Activated CD8-positive, alpha-beta memory T cell treated with anti-CD3 and anti-CD28 coated beads for 1 hour (primary cell): Measurements from ENCODE around the gene DEF6.
"Not testable (repeated sequence)": the region's sequence is repeated elsewhere in the genome, so short reads cannot be mapped to it uniquely, and the experiment has no call there.

Source experiments
- DNase-seq, 2 donors: peaks; one replicate each; pipeline ENCODE4 v3.0.0-alpha.2; 2020; ENCODE audit warnings: low read depth in 1 of 2; ENCODE audit errors: extremely low read depth in 1 of 2

The DEF6 gene

DNA sequence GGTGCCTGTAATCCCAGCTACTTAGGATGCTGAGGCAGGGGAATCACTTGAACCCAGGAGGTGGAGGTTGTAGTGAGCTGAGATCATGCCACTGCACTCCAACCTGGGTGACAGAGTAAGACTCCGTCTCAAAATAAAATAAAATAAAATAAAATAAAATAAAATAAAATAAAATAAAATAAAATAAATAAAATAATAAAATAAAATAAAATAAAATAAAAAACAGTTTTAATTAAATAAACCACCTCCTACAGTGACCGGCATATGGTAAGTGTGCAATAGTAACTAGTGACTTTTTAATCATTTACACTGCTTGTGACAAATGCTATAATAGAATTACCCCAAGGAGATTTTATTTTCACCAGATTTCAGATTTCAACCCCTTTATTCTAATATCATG, 10.9 kb downstream of the DEF6 start:
- not testable (repeated sequence) for DNase-seq

DNA sequence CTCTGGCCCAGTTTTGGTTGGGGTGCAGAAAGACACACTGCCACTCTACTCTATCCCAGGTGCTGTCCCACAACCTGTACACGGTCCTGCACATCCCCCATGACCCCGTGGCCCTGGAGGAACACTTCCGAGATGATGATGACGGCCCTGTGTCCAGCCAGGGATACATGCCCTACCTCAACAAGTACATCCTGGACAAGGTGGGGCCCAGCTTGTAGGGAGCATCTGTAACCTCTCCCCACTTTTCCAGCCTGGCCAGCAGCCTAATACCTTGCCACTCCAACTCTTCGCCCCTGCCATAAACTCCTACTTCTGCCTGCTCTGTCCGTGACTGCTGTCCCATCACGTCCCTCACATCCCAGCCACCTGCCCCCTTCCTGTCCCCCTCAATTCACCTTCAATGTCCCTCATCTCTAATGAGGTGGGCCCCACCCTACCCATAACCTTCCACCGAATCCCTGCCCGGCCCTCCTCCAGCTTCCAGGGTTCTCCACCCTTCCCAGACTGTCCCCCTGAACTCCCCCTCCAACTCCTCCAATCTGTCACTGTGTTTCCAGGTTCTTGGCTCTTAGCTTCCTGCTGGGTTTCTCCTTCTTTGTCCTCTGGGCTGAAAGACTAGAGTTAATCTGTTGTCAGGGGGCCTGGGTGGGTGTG, 12.1 kb downstream of the DEF6 start:
- no peak for DNase-seq

DNA sequence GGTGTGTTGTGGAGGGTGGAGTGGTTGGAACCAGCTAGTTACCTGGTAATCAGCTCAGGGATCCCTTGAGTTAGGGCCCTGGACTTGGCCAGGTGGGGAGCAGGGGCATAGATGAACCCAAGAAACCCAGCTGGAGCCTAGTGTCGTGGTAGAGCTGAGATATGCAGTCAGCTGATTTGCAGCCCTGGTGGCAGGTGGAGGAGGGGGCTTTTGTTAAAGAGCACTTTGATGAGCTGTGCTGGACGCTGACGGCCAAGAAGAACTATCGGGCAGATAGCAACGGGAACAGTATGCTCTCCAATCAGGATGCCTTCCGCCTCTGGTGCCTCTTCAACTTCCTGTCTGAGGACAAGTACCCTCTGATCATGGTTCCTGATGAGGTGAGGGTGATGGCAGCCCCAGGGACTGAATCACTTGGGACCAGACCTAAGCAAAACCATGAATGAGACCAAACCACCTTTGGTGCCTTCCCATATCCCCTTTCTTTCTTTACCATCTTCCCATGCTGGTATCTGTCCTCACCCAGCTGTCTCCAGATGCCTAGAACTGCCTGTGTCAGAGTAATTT, 12.7 kb downstream of the DEF6 start:
- no peak for DNase-seq

DNA sequence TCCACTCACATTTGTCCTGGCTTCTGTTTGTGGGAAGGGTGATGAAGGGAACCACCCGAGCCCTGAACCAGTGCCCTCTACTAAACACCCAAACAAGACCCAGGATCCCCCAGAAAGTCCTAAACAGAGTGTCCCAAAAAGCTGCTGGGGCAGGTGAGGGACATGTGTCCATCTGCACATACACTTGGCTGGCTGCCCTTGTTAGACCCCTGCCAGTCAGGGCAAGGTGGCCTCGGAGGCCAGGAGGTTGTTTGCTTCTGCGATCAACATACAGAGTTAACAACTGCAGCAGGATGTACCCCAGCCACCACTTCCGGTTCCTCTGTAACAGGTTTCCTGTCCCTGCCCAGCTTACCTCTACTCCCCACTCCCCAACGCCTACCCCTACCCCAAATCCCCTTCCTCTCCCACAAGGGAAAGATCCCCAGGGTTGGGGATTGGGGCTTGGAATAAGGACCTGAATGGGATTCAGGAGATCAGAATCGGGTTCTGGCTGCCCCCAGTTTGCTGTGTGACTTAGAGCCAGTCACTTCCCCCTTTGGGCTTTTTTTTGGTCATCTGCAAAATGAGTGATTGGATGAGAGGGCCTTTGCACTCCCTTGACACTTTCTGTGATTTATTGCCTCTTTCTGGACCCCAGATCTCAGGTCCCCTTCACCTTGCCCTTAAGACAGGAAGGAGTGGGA, 13.9 kb downstream of the DEF6 start:
- peak in 1 of 2 donors; percentile 33 for DNase-seq

DNA sequence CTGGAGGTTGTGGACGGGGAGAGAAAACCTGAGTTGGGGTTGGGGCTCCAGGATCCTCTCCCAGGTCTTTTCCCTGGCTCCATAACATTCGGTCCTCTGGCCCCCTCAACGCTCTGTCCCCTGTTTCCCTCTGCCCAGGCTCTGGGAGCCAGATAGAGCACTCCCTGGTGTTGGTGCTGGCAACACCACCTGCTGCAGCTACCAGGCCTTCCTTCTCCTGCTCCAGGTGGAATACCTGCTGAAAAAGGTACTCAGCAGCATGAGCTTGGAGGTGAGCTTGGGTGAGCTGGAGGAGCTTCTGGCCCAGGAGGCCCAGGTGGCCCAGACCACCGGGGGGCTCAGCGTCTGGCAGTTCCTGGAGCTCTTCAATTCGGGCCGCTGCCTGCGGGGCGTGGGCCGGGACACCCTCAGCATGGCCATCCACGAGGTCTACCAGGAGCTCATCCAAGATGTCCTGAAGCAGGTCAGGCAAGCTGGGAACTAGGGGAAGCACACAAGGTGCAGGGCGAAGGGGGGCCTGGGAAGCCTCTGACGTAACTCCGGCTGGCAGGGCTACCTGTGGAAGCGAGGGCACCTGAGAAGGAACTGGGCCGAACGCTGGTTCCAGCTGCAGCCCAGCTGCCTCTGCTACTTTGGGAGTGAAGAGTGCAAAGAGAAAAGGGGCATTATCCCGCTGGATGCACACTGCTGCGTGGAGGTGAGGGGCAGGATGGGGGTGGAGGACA, 14.6 kb downstream of the DEF6 start:
- no peak for DNase-seq

DNA sequence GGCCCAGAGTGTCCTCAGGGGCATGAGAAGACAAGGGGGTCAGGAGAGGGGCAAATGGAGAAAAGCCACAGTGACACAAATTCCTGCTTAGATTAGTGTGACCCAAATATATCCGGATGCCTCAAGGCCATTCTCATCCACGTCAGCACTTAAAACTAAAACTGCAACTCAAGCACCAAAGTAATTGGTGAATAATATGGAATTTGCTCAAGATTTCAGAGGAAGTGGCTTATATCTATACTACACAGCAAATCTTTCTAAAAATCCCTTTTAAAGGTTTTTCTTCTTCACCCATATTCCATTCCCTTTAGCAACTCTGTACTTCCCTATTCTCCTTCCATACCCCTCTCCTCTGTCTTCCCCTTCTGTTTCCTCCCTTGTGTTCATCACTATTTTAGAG, 15.2 kb downstream of the DEF6 start:
- DNase-seq, result no peak

DNA sequence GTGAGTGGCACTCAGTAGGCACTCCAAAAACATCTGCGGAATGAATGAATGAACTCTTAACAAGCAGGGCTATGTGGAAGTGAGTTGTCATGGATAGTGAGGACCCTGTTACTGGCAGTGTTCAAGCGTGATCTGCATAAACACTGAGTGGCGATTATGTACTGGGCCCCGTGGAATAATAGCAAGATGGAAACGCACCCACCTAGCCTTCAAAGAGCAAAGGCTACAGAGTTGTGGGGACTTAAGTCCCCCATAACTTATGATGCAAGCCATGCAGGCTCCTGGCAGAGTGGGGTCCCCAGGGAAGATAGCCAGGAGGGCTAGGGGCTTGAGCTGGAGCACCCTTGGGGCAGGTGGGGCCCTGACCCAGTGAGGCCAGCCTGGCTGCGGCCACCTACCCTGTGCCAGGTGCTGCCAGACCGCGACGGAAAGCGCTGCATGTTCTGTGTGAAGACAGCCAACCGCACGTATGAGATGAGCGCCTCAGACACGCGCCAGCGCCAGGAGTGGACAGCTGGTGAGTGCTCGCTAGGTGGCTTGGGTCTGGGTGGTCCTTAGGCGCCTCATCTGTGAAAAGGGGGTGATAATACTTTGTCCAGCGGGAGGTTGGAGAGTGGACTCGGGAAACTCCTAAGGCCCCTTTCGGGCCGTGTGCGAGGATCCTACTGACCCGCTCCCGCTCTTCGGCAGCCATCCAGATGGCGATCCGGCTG, 20.0 kb downstream of the DEF6 start:
- no peak for DNase-seq

DNA sequence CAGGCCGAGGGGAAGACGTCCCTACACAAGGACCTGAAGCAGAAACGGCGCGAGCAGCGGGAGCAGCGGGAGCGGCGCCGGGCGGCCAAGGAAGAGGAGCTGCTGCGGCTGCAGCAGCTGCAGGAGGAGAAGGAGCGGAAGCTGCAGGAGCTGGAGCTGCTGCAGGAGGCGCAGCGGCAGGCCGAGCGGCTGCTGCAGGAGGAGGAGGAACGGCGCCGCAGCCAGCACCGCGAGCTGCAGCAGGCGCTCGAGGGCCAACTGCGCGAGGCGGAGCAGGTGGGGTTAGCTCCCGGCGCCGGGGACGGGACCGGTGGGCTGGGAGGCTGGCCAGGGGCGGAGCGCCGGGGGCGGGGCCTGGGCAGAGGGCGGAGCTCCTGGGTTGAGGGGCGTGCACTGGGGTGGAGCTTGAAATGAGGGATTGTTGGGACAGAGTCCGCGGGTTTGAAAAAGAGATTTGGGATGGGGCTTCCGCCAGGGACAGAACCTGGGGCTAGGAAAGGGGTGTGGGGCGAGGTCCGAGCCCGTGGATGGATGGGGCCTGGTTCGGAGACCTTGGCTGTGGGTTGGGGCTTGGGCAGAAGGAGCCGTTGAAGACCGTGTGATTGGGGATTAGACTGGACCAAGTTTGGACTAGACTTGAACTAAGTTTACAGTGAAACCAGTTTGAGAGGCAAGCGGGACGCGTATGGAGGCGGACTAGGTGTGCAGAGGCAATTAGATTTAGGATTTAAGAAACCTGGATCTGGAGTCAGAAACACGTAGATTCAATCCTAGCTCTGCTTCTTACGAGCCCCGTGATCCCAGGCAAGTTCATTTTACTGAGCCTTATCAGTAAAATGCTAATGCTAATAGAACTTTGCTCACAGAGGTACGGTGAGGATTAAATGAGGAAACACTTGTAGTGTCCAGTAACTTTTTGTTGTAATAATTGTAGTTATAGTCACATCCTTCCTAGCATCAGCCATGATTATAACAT, 20.9 kb downstream of the DEF6 start:
- no peak for DNase-seq

DNA sequence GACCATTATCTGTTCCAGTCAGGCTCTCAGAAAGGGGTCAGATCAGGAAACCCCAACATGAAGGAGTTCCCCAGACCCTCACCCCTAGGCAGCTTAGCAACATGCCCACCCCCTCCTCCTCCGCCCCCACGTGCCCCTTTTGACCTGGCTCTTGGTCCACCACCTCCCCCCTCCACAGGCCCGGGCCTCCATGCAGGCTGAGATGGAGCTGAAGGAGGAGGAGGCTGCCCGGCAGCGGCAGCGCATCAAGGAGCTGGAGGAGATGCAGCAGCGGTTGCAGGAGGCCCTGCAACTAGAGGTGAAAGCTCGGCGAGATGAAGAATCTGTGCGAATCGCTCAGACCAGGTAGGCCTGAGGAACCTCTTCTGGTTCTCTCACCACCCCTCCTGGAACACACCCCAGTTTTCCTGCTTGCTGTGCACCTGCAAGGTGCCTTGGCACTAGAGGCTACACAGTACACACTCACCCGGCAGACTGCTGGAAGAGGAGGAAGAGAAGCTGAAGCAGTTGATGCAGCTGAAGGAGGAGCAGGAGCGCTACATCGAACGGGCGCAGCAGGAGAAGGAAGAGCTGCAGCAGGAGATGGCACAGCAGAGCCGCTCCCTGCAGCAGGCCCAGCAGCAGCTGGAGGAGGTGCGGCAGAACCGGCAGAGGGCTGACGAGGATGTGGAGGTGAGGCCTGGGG, 21.9 kb downstream of the DEF6 start:
- no peak for DNase-seq

DNA sequence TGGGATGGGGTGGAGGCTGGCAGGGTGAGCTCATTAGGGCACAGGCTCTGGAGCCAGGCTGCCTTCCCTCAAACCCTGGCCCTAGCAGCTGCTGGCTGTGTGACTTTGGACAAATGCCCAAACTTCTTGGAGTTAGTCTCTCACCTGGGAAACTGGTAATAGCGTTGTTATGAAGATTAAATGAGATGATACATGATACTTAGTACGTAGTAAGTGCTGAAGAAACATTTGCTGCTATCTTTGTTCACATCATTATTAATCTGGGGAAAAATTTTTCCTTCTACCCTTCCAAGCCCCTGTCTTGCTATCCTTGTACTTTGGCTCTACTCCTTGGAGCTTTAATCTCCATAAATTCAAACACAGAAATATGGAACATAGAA, 22.4 kb downstream of the DEF6 start:
- no peak for DNase-seq

DNA sequence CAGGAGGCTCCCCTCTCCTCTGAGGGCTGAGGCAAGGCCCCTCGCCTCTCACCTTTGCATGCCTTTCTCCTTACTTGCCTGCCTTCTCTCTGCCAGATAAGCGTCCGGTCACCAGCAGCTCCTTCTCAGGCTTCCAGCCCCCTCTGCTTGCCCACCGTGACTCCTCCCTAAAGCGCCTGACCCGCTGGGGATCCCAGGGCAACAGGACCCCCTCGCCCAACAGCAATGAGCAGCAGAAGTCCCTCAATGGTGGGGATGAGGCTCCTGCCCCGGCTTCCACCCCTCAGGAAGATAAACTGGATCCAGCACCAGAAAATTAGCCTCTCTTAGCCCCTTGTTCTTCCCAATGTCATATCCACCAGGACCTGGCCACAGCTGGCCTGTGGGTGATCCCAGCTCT, 23.5 kb downstream of the DEF6 start:
- DNase-seq, result no peak

DNA sequence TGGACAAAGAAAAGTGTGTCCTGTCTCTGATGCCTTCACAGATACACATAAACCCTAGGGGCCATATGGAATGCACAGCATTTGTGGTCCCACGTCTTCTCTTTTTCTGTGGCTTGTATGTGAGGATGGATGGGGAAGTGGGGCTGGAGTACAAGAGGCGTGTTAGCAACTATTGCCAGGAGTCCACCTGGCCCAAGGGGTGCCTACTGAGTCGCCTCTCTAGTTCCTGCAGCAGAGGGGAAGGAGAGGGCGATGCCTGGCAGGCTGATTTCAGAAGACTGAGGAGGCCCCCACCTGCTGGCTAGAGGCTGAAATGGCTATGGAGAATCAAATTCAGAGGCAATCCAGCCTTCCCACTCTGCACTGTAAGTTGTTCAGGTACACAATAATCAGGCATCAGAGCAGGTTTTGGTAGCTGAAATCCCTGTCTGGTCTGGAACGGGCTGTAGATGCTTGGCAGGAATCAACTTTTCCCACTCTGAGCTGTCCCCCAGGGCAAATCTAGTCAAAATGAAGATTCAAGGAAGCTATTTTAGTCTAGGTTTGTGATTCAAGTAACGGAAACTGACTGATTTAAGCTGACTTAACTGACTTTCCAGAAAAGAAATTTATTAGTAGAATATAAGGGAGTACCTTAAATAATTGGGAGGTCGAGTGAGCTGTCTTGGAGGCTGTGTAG, 29.9 kb downstream of the DEF6 start:
- DNase-seq, result peak; percentile 54 to 55

DNA sequence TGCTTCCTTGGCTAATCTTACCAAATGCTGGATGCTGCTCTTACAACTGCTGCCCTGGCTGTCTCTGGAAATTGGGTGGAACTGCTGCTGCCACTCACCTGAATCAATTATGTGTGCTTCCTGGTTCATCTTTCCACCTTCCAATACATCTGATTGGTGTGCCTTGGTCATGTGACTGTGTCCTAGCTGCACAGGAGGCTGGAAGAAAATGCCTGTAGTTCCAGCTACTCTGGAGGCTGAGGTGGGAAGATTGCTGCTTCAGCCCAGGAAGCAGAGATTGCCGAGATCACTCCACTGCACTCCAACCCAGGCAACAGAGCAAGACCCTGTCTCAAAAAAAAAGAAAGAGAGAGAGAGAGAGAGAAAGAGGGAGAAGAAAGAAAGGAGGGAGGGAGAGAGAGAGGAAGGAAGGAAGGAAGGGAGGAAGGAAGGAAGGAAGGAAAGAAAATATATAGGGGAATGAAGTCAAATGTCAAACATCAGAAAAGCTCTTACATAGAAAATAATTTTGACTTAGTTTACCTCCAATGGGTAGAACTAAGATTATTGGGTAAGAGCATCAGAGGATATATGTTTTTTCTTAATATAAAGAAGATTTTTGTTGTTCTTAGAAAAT, 30.6 kb downstream of the DEF6 start:
- DNase-seq, result no peak

DNA sequence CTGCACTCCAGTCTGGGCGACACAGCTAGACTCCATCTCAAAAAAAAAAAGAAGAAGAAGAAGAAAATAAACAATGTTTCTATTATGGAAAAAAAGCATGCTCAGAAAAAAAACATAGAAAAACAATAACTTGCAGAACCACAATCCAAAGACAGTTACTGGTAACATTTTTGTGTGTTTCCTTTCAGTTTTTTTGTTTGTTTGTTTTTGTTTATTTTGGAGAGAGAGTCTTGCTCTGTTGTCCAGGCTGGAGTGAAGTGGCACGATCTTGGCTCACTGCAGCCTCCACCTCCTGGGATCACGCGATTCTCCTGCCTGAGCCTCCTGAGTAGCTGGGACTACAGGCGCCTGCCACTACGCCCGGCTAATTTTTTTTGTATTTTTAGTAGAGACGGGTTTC, 31.3 kb downstream of the DEF6 start:
- not testable (repeated sequence) for DNase-seq

DNA sequence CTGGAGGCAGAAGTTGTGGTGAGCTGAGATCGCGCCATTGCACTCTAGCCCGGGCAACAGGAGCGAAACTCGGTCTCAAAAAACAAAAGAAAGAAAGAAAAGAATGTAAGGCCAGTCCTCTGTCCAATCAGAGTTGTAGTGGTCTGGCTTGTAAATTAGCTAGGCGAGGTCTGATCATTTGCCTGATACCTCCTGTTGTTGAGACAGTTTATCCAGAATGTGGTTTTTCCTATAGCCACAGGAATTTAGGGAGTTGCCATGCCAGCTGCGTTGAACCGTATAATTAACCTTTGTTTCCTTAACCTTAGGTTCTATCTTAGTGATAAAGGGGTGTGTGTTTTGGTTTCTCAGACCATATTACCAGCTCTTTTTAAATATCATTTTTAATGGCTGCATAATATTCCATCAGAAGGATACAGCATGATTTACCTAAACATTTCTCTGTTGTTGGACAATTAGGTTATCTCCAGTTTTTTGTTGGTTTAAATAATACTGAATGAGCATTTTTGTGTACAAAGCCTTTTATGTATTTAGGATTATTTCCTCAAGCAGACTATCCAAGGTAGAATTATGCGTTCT, 33.0 kb downstream of the DEF6 start:
- no peak for DNase-seq

DNA sequence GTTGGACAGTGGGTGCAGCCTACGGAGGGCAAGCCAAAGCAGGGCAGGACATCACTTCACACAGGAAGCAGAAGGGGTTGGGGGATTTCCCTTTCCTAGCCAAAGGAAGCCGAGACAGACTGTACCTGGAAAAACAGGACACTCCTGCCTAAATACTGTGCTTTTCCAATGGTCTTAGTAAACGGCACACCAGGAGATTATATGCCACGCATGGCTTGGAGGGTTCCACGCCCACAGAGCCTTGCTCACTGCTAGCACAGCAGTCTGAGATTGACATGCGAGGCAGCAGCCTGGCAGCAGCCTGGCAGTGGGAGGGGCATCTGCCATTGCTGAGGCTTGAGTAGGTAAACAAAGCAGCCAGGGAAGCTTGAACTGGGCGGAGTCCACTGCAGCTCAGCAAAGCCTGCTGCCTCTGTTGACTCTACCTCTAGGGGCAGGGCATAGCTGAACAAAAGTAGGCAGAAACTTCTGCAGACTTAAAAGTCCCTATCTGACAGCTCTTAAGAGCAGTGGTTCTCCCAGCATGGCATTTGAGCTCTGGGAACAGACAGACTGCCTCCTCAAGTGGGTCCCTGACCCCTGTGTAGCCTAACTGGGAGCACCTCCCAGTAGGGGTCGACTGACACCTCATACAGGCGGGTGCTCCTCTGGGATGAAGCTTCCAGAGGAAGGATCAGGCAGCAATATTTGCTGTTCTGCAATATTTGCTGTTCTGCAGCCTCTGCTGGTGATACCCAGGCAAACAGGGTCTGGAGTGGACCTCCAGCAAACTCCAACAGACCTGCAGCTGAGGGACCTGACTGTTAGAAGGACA, 34.7 kb downstream of the DEF6 start:
- DNase-seq, result peak; percentile 45 to 55

DNA sequence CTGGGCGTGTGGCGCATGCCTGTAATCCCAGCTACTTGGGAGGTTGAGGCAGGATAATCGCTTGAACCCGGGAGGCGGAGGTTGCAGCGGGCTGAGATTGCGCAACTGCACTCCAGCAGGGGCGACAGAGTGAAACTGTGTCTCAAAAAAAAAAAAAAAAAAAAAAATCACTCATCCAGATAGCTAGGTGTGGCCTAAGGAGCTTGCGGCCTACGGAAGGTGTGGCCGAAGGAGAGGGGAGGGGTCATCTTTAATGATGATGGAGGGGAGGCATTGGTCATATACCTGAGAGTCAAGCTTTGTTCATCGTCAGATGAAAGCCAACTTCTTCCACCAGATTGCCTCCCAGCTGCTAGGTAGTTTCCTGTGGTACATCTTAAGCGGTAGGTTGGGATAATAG, 43.9 kb downstream of the DEF6 start:
- DNase-seq, result no peak
